GM04503 (cell line): Measurements from ENCODE around the gene FZD10.

ENCODE experiments used
- DNase-seq: peaks from one replicate; pipeline ENCODE4 v3.0.0-alpha.2; 2012; ENCODE audit warnings: low read depth

FZD10 gene

DNA sequence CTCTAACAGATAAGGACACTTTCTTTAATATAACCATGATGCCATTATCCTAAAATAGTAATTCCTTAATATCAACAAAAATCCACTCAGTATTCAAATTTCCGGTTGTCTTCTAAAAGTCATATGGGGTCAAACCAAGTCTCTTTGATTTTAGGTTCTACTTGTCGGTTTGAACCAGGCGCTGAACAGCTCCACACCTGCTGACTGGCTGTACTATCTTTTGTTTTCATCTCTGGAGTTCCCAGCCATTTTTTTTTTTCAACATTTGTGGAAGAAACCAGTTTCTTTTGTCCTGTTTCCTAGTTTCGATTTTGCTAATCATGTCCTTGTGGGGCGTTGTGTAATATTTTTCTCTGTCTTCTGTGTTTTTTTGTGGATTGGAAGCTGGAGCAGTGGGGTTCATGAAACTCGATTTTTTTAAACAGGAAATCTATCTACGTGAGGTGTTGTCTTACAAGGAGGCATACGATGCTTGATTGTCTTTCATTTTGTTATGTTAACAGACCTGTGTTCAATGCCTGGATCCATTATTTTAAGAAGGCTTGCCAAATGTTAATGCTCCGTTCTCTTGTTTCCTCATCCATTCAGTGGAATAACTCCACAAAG, 50.2 kb downstream of the FZD10 start:
- DNase-seq, result no peak

DNA sequence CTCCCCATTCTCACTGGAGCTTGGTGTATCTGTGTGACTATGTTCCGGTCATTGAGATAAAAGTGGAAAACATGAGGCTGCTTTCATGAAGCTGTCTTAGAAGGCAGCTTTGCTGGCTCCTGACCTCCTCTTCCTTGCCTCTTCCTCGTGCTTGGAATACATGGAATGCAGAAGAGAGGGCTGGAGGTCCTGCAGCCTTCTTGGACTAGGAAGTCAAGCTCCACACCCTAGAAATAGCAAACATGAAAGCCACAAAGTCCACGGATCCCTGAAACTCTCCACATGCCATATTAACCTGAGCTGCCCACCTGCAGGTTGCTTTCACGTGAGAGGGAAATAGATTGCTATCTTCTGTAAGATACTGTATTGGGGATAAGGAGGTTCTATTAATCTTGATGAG, 51.0 kb downstream of the FZD10 start:
- DNase-seq, result no peak

DNA sequence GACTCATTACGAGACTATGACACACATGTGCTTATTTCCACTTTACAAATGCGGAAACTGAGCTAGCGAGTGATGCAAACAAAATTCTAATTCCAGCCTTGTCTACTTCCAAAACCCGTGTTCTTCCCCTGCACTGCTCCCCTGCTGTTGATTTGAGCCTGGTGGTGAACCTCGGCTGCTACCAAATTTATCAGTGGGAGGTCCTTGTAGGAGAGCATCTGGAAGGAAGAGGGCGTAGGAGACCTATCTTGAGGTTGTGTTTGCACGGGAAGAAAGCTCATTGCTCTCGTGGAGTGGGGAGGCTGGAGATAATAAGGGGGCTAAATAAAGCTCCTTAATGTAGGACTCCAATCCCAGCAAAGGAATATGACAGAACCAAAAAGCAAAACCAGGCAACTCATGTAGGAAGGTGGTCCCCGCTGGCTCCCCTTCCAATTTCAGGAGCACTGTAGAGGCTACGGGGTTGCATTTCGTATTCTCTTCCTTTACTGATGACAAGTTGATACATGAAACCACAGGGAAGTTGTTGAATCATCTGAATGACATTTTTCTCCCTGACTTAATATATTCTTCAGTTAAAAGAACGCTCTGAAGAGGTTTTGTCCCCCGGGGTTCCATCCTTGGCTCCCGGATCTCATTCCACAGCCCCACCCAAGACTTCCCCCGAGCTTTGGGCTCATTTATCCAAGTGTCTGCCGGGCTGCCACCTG, 52.6 kb downstream of the FZD10 start:
- no peak for DNase-seq
